Stimulated activated CD4-positive, alpha-beta T cell treated with anti-CD3 and anti-CD28 coated beads, Interleukin-1b, Interleukin-23, amount 100 ng/mL, for 24 hours (primary cell): Measurements from ENCODE around the gene ETV6.
A peak's percentile ranks its signal among the peaks of the same experiment; 100 is the strongest.

Experiments used
- DNase-seq, 4 experiments: peaks; one replicate each; pipeline ENCODE4 v3.0.0-alpha.2; 2020; ENCODE audit warnings: low read depth in 4 of 4, low spot score in 1 of 4

ETV6 gene

DNA sequence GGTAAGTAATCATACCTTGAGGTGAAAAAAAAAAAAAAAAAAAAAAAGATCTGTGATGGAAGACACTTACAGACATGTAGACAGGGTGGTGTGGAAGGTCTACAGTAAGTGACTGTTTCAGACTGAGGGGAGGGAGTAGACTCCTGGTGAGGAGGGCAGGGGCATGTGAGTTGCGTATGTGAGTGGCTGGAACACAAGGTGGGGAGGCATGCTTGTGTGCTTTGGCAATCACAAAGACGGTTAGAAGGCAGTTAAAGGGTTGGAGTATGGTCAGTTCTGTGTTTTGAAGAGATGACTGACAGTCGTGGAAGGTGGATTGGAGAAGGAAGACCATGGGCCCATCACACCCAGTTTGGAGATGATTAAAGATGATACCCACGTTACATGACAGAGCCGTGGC, 65.2 kb downstream of the ETV6 start:
- no peak for DNase-seq

DNA sequence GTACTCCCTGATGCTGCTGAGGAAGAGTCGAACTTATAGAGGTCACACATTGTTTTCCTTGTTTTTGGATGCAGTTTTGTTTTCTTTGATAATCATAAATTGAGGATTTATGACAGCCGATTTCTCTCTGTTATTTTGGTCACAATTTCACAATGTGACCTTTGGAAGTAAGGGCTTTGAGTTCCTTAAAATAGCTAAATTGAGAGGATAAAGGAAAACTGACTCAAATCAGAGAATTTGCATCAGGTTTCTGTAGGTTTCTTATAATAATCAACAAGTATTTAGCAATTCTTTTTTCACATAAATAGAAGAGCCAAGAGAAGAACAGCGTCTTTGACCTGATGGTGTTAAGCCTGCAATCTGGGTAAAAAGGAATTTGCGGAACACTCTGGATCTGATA, 66.1 kb downstream of the ETV6 start:
- DNase-seq, result no peak

GRCh38 chr12:11716794-11717518, 67.5 kb downstream of the ETV6 start:
- DNase-seq, result no peak

DNA sequence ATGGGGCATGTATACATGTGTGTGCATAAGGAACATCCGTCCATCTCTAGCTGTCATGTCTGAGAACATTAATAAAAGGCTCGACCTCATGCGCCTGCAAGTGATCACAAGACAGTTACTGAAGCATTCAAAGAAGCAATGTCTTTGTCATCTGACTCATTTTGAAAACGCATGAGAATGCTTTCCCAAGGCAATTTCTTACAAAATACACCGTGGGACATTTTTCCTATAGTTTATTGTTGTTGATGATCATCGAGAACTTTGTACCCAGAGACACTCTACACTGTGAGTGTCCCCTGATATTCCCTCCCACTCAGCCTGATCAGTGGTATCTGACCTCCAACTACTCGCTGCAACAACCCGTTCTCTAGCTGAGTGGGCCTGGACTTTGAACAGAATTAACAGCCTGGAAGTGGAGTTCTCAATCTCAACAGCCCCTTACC, 68.1 kb downstream of the ETV6 start:
- DNase-seq, result no peak

DNA sequence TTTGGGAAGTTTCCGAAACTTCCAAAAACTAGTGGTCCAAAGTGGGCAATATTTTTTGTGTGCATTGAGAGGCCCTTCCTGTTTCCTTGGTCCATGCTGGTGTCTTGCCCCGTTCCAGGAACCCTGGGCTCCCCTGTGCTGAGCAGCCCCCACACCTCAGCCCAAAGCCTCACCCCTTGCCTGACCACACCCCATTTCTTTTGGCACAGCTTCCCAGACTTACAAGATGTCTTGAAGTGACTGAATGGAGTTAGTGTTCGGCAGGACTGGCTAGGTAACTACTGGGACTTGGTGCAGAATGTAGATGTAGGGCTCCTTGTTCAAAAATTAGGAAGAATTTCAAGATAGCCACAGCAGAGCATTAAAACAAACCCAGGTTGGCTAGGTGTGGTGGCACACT, 68.6 kb downstream of the ETV6 start:
- no peak for DNase-seq

DNA sequence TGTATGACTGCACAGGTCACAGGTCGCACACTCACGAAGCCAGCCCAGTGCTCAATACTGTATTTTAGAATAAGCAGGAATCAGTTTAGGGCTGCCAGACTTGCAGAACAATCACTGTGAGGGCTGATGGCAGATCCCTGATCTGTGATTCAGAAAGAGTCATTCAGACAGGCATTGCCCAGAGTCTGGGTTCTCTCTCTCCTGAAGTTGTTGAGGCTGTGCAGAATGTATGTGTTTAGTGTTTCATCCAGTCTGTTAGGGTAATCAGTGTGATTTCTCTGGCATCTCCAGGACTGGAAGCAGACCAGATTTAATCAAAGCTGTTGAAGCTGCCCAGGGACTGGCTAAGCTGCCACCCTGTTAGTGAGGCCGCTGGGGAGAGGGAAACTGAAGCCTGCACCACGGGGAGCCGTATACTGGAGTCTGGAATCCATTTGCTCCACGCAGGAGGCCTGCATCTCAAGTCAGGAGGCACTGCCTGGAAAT, 69.3 kb downstream of the ETV6 start:
- no peak for DNase-seq

DNA sequence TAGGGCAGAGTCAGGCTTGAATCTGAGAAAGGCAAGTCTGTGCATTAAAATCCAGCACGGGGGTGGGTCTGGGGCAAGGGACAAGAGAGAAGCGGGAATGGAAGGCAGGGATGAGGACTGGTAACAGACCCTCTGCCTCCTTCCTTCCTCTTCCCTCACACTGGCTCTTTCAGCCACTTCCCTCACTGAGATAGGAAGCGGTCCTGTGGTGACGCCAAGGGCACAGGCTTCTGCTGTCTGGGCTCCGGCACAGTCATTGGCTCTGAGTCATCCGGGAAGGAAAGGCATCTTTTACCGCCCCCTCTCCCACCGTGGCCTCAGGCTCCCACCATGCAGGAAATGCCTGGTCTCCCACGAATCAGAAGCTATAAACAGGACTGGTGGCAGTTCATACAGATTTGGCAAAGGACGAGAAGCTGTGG, 70.2 kb downstream of the ETV6 start:
- DNase-seq, result peak in 1 of 4 experiments; percentile 37

DNA sequence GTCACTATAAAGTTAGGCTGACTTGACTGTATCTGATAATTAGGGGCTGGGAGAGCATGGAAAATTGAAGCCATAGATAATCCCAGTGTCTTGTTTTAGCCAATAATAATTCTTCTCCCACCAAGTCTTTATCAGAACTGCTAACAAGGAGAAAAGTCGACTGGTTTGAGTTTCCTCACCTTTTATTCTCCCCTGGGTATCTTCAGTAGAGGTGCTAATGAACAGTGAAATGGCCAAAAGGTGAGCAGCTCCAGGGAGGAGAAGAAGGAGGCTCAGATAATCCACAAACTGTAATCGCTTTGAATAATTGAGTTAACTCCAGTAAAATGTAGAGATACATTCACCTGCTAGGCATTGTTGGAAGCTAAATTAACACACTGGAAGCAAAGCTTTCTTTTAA, 72.6 kb downstream of the ETV6 start:
- no peak for DNase-seq

GRCh38 chr12:11722578-11723138, 73.2 kb downstream of the ETV6 start:
- DNase-seq, result no peak

GRCh38 chr12:11723993-11724392, 74.5 kb downstream of the ETV6 start:
- DNase-seq, result no peak

DNA sequence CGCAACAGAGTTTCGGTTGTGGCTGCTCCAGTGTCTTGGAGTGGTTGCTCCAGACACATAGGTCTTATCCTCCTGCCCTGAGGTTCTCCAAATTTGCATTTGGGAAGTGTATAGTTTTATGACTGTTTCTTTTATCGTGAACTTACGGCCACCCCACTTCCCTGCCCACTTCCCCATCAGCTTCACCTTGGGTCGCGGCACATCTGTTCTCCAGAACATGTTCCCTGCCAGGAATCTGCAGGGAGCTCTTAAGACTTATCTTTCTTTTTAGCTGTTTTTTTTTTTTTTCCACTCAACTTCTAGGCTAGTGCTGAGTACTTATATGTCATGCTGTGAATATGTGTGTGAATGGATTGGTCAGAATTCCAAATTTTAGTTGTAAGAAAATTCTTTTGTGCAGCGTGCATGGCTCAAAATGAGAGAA, 75.4 kb downstream of the ETV6 start:
- DNase-seq, result no peak

GRCh38 chr12:11725686-11726085, 76.2 kb downstream of the ETV6 start:
- DNase-seq, result no peak

- DNase-seq, result no peak
Observed at GRCh38 chr12:11726659-11727058, 77.2 kb downstream of the ETV6 start.

- DNase-seq, result peak in 3 of 4 experiments; percentile 6 to 54 (median 45)
Observed at GRCh38 chr12:11727133-11727664, 77.7 kb downstream of the ETV6 start.

- DNase-seq, result no peak
Observed at GRCh38 chr12:11728154-11728755, 78.8 kb downstream of the ETV6 start.

DNA sequence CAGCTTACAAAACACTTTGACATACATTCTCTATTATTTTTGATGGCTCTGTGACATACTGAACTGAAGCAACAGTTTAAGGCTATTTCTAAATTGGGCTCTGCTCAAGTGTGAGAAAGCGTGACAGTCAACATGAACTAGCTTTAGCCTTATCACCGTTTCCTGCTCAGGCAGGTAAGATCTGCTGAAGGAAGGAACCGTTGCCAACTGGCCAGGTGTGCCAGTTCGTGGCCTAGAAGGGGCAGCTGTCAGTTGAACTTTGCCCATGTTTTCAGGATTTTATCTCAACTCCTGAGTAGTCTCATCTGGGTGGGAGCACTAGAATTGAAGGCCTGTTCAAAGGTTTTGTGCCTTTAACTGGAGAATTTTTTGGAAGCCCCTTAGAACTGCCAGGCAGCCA, 79.5 kb downstream of the ETV6 start:
- no peak for DNase-seq

DNA sequence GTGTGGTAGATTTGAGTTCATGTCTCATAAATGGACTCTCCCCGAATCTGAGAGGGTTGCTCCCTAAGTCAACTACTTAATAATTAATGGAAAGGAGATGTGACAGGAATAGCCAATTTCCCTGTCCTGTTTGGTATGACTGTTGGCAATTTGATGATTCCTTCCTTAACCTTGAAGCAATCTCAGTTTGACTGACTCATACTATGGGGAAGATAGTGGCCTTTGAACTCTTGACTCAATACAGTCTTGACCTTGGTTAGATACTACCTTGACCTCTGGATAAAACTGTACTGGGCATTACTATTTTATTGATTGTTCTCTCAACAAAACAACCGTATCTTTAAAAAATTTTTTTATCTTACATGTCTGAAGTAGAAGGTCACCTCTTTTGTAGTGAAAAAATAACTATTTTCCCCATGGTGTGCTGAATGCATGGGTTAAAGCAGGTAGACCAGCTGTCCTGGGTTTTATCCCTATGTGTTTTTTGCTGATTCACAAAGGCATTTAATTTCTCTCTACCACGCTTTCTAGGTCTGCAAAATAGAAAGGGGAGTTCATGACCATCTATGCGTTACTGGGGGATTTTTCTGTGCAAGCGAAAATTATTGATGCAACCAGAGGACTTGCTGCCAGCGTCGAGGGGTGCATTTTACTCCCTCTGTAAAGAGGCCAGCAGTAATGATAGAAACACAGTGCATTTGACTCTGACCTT, 80.1 kb downstream of the ETV6 start:
- no peak for DNase-seq

DNA sequence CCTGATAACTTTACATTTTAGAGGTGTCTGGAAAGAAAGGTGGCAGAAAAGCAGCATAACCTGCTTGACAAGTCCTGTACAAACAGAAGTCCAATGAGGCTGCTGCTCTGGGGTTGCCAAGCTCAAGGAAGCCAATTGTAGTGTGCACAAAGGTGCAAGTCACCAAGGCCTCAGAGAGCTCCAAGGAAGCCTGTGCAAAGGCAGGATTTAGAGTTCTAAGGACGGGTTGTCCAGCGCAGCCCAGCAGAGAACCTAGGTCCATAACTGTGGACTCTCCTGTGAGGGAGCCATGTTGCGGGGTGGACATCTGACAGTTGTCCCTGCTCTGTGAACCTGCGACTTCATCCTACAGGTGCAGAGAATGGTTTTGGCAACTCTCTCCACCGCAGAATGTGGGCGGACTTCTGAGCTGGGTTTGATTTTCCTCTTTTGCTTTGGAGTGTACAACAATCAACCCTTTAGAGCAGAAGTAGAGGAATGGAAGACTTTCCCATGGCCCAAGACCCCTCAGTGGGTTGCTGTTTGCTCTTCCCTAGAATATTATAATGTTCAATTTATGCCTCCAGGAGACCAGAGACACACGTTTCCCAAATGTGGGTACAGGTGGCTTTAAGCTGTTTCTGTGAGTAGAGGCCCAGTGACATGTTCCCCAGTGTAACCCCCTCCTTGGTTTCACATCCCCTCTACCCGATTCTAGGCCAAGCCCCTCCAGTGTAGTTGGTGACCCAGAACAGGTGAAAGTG, 81.0 kb downstream of the ETV6 start:
- no peak for DNase-seq

DNA sequence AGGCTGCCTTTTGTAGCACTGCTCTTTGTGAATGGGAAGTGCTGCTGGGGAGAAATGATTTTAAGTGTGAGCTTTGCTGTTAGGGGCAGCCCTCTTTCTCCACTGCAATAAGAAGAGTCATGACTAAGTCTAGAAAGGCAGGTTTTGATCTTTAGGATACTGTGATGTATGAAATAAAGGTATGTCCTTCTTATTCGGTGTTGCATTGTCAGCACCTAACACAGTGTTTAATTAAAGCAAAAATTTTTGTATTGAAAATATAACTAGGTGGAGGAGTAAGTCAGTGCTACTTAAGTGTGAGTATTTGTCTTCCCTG, 81.5 kb downstream of the ETV6 start:
- no peak for DNase-seq

- DNase-seq, result no peak
Observed at GRCh38 chr12:11731455-11731854, 82.0 kb downstream of the ETV6 start.

- no peak for DNase-seq
Observed at GRCh38 chr12:11732023-11732422, 82.5 kb downstream of the ETV6 start.
